Upper lobe of left lung (tissue), 6 donors: ENCODE data around the gene EEF1A2. TPM values are rescaled to one million over a fixed set of nuclear protein-coding genes. Genes with fewer than 3 reads are reported as not detected.

ENCODE experiments used
- ATAC-seq, 2 donors: fragments of 200-7000 bp; cut with Tn5 transposase; one replicate each; pipeline ENCODE4 v1.9.1; 2022; ENCODE audit warnings: mild to moderate bottlenecking in 2 of 2, moderate library complexity in 2 of 2; ENCODE audit not compliant: low FRiP score in 2 of 2
- DNase-seq, 2 donors: peaks; one replicate each; pipeline ENCODE4 v3.0.0-alpha.2; 2019 to 2020
- H3K27ac ChIP-seq, 4 donors: fragments of 200-600 bp; sonication (generic); one replicate each; pipeline ENCODE4 v1.5.1; 2016 to 2019
- H3K27me3 ChIP-seq, 4 donors: fragments of 200-600 bp; sonication (generic); one replicate each; pipeline ENCODE4 v1.5.1; 2017 to 2019
- H3K36me3 ChIP-seq, 4 donors: fragments of 200-600 bp; sonication (generic); one replicate each; pipeline ENCODE4 v1.5.1; 2016 to 2019
- H3K4me1 ChIP-seq, 4 donors: fragments of 200-600 bp; sonication (generic); one replicate each; pipeline ENCODE4 v1.5.1; 2018 to 2019
- H3K4me3 ChIP-seq, 4 donors: fragments of 200-600 bp; sonication (generic); one replicate each; pipeline ENCODE4 v1.5.1; 2017 to 2019; ENCODE audit warnings: mild to moderate bottlenecking in 2 of 4, moderate library complexity in 1 of 4
- H3K9me3 ChIP-seq, 4 donors: fragments of 200-600 bp; sonication (generic); one replicate each; pipeline ENCODE4 v1.5.1; 2018 to 2019
- EP300 ChIP-seq, 4 donors: sonication (generic); formaldehyde crosslinking; IDR thresholded peaks; one replicate each; pipeline ENCODE4 v1.5.1; 2017; ENCODE audit warnings: antibody characterized with exemption in 4 of 4, control low read depth in 2 of 4
- POLR2A ChIP-seq, 4 donors: fragments of 450-650 bp; IDR thresholded peaks; one replicate each; pipeline ENCODE4 v1.5.1; 2016 to 2017; ENCODE audit warnings: antibody characterized with exemption in 4 of 4, mild to moderate bottlenecking in 2 of 4
- POLR2AphosphoS5 ChIP-seq, 2 donors: sonication (generic); formaldehyde crosslinking; IDR thresholded peaks; one replicate each; pipeline ENCODE4 v1.5.1; 2017; ENCODE audit warnings: antibody characterized with exemption in 2 of 2
- WGBS, 2 donors: methylation state at CpG; one replicate each; pipeline ENCODE4 v1.1.5; 2017 to 2018; 5-methylcytosine and 5-hydroxymethylcytosine counted together
- total RNA-seq, 6 donors: library from RNA; depleted of rRNA in 4 of 6; stranded (reverse); fragments of >200 nt in 4 of 6; gene quantifications; one replicate each; pipeline versions ENCODE4 v1.1.0 to v1.2.1, GENCODE V29; 2016 to 2021
- TF ChIP-seq, protein P1 (sequence below), 6 experiments: fragments of 450-650 bp in 4 of 6; fragments of 200-600 bp in 2 of 6; sonication (generic) in 2 of 6; IDR thresholded peaks; one replicate each; pipeline ENCODE4 v1.5.1; 2016 to 2019; ENCODE audit warnings: antibody characterized with exemption in 6 of 6
- donor health status: DM: no; HTN: no; CAD: no; lungs with moderate emphysema.
- donor health status: DM: no; HTN: yes; CAD: no; lungs with severe emphysema.

EEF1A2 gene
- total RNA-seq, 6 donors from 2014 or later, result 0.61 to 1.6 (median 1.1) TPM; not detected in 2

DNA sequence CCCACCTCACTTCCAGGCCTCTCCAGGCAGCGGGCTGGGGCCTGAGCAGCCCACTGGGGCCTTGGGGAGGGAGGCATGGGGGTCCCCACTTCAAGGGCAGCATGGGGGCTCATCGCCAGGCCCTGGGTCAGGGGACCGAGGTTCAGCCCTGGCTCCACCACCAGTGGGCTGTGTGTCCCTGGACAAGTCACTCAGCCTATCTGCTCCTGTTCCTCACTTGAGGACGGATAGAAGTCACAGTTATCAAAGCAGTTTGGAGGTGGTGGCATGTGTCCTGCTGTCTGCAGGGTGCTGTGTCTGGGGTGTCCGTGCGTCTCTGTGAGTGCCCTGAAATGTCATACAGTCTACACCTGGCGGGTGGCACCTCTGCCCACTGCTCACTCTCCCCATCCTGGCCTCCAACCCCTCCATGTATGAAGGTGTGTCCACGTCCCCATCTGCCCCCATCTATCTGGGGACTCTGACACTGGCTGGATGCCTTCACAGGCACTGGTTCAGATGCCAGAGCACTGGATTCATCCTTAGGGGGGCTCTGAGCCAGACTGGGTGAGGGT, 3.6 kb downstream of the EEF1A2 start:
- Histone ChIP-seq H3K27ac (no peak overlapping the region), H3K27me3 (peaks cover 0 to 45% (median 27%) of the 10 kb centered on the region in 4 donors), H3K36me3 (no peaks in the 10 kb centered on the region), H3K4me1 (peaks cover 21 to 37% (median 23%) of the 10 kb centered on the region in 4 donors), H3K4me3 (no peak overlapping the region), H3K9me3 (no peaks in the 10 kb centered on the region)
- DNase-seq (no peak), ATAC-seq (no peak)
- WGBS, 2 donors, result 73 to 76% methylated on average over 5 of the region's 8 CpGs
- no peak for TF ChIP-seq POLR2AphosphoS5 (IDR thresholded peaks at IDR 0.05)
- no peak for TF ChIP-seq EP300 (IDR thresholded peaks at IDR 0.05)
- TF ChIP-seq, protein P1, sequence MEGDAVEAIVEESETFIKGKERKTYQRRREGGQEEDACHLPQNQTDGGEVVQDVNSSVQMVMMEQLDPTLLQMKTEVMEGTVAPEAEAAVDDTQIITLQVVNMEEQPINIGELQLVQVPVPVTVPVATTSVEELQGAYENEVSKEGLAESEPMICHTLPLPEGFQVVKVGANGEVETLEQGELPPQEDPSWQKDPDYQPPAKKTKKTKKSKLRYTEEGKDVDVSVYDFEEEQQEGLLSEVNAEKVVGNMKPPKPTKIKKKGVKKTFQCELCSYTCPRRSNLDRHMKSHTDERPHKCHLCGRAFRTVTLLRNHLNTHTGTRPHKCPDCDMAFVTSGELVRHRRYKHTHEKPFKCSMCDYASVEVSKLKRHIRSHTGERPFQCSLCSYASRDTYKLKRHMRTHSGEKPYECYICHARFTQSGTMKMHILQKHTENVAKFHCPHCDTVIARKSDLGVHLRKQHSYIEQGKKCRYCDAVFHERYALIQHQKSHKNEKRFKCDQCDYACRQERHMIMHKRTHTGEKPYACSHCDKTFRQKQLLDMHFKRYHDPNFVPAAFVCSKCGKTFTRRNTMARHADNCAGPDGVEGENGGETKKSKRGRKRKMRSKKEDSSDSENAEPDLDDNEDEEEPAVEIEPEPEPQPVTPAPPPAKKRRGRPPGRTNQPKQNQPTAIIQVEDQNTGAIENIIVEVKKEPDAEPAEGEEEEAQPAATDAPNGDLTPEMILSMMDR (IDR thresholded peaks at IDR 0.05), result no peak
- no peak for TF ChIP-seq POLR2A (IDR thresholded peaks at IDR 0.05)

DNA sequence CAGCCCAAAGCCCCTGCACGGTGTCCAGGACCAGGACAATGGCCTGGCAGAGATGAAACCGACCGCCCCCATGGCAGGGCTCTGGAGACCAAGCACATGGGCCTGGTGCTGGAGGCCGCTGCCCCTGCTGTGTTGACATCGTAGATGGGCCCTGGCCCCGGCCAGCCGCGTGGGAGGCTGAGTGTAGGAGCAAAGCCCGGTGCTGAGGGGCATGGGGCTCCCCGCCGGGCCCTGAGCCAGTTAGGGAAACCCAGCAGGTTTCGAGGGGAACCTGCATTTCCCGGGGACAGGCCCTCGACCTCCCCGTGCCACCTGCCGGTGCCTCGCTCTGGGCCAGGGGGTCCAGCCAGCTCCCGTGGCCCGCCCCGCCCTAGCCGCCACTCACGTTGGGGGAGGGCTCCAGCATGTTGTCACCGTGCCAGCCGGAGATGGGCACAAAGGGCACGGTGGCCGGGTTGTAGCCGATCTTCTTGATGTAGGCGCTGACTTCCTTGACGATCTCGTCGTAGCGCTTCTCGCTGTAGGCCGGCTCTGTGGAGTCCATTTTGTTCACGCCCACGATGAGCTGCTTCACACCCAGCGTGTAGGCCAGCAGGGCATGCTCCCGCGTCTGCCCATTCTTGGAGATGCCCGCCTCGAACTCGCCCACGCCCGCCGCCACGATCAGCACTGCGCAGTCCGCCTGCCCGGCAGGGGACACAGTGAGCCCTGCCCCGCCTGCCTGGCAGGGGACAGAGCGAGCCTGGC, 4.3 kb downstream of the EEF1A2 start:
- WGBS, 2 donors, result 83 to 91% methylated on average over 25 to 51 of the region's 51 CpGs
- no peak overlapping the region for H3K4me3 ChIP-seq
- H3K27me3 ChIP-seq, result peaks cover 0 to 39% (median 24%) of the 10 kb centered on the region in 4 donors
- DNase-seq, result peak in 1 of 2 donors; percentile 80
- H3K4me1 ChIP-seq, result peaks cover 21 to 34% (median 22%) of the 10 kb centered on the region in 4 donors
- no peaks in the 10 kb centered on the region for H3K9me3 ChIP-seq
- H3K27ac ChIP-seq, result no peak overlapping the region
- TF ChIP-seq, protein P1 (IDR thresholded peaks at IDR 0.05), result no peak
- no peak for TF ChIP-seq POLR2AphosphoS5 (IDR thresholded peaks at IDR 0.05)
- TF ChIP-seq POLR2A (IDR thresholded peaks at IDR 0.05), result no peak
- TF ChIP-seq EP300 (IDR thresholded peaks at IDR 0.05), result no peak
- no peak for ATAC-seq
- H3K36me3 ChIP-seq, result no peaks in the 10 kb centered on the region

DNA sequence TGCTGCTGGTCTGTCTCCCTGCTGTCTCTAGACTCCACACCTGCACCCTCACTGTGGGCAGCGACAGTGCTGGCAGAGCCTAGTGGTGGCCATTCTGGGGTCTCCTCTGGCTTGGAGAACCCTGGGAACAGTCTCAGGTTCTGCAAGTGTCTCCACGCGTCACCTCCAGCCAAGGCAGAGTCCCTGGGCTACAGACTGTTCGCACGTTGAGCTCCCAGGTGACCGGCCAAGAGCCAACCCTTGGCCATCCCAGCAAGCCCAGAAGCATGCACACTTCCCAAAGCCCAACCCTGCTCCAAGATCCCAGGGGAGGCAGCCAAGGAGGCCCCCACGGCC, 4.8 kb downstream of the EEF1A2 start:
- WGBS, 2 donors, result 79% methylated on average over 5 of the region's 7 CpGs; no CpG with 5 or more reads in 1 of the 2 donors
- Histone ChIP-seq H3K36me3 (no peaks in the 10 kb centered on the region), H3K27me3 (peaks cover 0 to 36% (median 21%) of the 10 kb centered on the region in 4 donors), H3K4me3 (no peak overlapping the region), H3K4me1 (peaks cover 16 to 29% (median 18%) of the 10 kb centered on the region in 4 donors), H3K27ac (no peak overlapping the region), H3K9me3 (no peaks in the 10 kb centered on the region)
- TF ChIP-seq EP300 (IDR thresholded peaks at IDR 0.05) (no peak), POLR2AphosphoS5 (IDR thresholded peaks at IDR 0.05) (no peak), POLR2A (IDR thresholded peaks at IDR 0.05) (no peak)
- TF ChIP-seq, protein P1 (IDR thresholded peaks at IDR 0.05), result no peak
- DNase-seq, result no peak
- no peak for ATAC-seq

DNA sequence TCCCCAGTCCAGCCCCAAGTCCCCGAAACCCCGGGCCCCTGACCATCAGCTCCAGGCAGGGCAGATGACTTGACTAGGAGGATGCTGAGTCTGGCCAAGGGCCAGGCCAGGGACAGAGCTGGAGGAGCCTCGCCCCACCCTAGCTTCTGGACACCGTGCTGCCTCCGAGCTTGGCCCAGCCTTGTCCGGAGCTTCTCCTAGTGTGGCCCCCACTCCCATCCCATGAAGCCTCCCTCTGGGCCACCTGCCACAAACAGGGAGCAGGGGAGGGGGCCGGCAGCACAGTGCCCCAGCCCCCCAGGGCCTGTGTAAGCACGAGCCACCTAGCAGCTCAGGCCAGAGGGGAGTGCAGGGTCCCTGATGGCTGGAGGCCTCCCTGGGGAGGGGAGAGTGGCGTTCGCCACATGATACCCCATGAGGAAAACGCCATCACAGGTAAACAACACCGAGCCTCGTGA, 5.3 kb downstream of the EEF1A2 start:
- Histone ChIP-seq H3K27me3 (peaks cover 0 to 36% (median 20%) of the 10 kb centered on the region in 4 donors), H3K36me3 (no peaks in the 10 kb centered on the region), H3K9me3 (no peaks in the 10 kb centered on the region), H3K27ac (no peak overlapping the region), H3K4me1 (peaks cover 14 to 29% (median 16%) of the 10 kb centered on the region in 4 donors), H3K4me3 (no peak overlapping the region)
- peak in 1 of 2 donors; percentile 56 for DNase-seq
- no peak for ATAC-seq
- TF ChIP-seq EP300 (IDR thresholded peaks at IDR 0.05) (no peak), POLR2AphosphoS5 (IDR thresholded peaks at IDR 0.05) (no peak), POLR2A (IDR thresholded peaks at IDR 0.05) (no peak)
- TF ChIP-seq, protein P1 (IDR thresholded peaks at IDR 0.05), result no peak
- 50 to 76% methylated on average over 5 to 10 of the region's 13 CpGs for WGBS, 2 donors
